OCI-LY1 (cell line): Measurements from ENCODE around the gene SLC19A2.

ENCODE experiments used
- H2AFZ ChIP-seq: fragments of 200-600 bp; sonication (generic), shearing (Covaris generic); 2 replicates; pipeline ENCODE4 v1.6.0; 2014; ENCODE audit warnings: antibody characterized with exemption, mild to moderate bottlenecking, low read length
- H3F3A ChIP-seq: fragments of 200-600 bp; sonication (generic), shearing (Covaris generic); 2 replicates; pipeline ENCODE4 v1.6.0; 2014; ENCODE audit warnings: mild to moderate bottlenecking, antibody characterized with exemption, low read length, moderate library complexity; ENCODE audit not compliant: insufficient read depth
- H3K27ac ChIP-seq: fragments of 200-600 bp; sonication (generic); 2 replicates; pipeline ENCODE4 v1.5.1; 2014; ENCODE audit warnings: low read length, mixed run types, mild to moderate bottlenecking, low read depth; ENCODE audit not compliant: poor library complexity, severe bottlenecking
- H3K27me3 ChIP-seq: fragments of 200-600 bp; sonication (generic); 2 replicates; pipeline ENCODE4 v1.6.0; 2014; ENCODE audit warnings: antibody characterized with exemption, mild to moderate bottlenecking, low read length, moderate library complexity; ENCODE audit not compliant: insufficient read depth
- H3K36me3 ChIP-seq: fragments of 200-600 bp; sonication (generic); 2 replicates; pipeline ENCODE4 v1.6.1; 2014; ENCODE audit warnings: mild to moderate bottlenecking, antibody characterized with exemption, low read length, moderate library complexity, mixed read lengths; ENCODE audit not compliant: insufficient read depth
- H3K4me1 ChIP-seq: fragments of 200-600 bp; sonication (generic); 2 replicates; pipeline ENCODE4 v1.5.1; 2014; ENCODE audit warnings: mild to moderate bottlenecking, low read length, moderate library complexity; ENCODE audit not compliant: insufficient read depth, severe bottlenecking
- H3K4me2 ChIP-seq: fragments of 200-600 bp; sonication (generic), shearing (Covaris generic); 2 replicates; pipeline ENCODE4 v1.6.1; 2014; ENCODE audit warnings: low read length
- H3K4me3 ChIP-seq: fragments of 200-600 bp; sonication (generic); 2 replicates; pipeline ENCODE4 v1.5.1; 2014; ENCODE audit warnings: low read length, low read depth, mild to moderate bottlenecking, mixed read lengths; ENCODE audit not compliant: poor library complexity, severe bottlenecking
- H3K79me2 ChIP-seq: fragments of 200-600 bp; shearing (Covaris generic); 2 replicates; pipeline ENCODE4 v1.6.1; 2016; ENCODE audit warnings: mixed run types, low read length, mixed read lengths; ENCODE audit not compliant: insufficient read depth
- H3K9ac ChIP-seq: fragments of 200-600 bp; sonication (generic), shearing (Covaris generic); 2 replicates; pipeline ENCODE4 v1.6.1; 2014; ENCODE audit warnings: mild to moderate bottlenecking, low read length, mixed read lengths
- H3K9me2 ChIP-seq: fragments of 200-600 bp; sonication (generic), shearing (Covaris generic); 2 replicates; pipeline ENCODE4 v1.6.1; 2014; ENCODE audit warnings: low read depth, mild to moderate bottlenecking, low read length, mixed read lengths
- H3K9me3 ChIP-seq: fragments of 200-600 bp; shearing (Covaris generic); 2 replicates; pipeline ENCODE4 v1.6.1; 2014; ENCODE audit warnings: low read length, mixed read lengths
- H4K20me1 ChIP-seq: fragments of 200-600 bp; sonication (generic), shearing (Covaris generic); 2 replicates; pipeline ENCODE4 v1.6.0; 2016; ENCODE audit warnings: mild to moderate bottlenecking, low read length; ENCODE audit not compliant: insufficient read depth
- CTCF ChIP-seq: fragments of 200-600 bp; sonication (generic), shearing (Covaris generic); IDR thresholded peaks from 2 replicates; pipeline ENCODE4 v1.5.1; 2017; ENCODE audit warnings: mild to moderate bottlenecking, antibody characterized with exemption, low read length, moderate library complexity, mixed read lengths
- EZH2 ChIP-seq: fragments of 200-600 bp; sonication (generic), shearing (Covaris generic); IDR thresholded peaks from 2 replicates; pipeline ENCODE4 v1.8.0; 2017; ENCODE audit warnings: borderline replicate concordance, mixed run types, mild to moderate bottlenecking, antibody characterized with exemption, low read length, moderate library complexity, mixed read lengths

SLC19A2 gene

GRCh38 chr1:169491845-169492281 lies 6.1 kb upstream of the SLC19A2 start:
- Histone ChIP-seq H3K36me3 (no peaks in the 10 kb centered on the region), H3K27me3 (no peaks in the 10 kb centered on the region), H3K9me3 (no peaks in the 10 kb centered on the region), H4K20me1 (no peaks in the 10 kb centered on the region), H3K27ac (no peak overlapping the region), H2AFZ (no peak overlapping the region), H3K9me2 (no peaks in the 10 kb centered on the region), H3F3A (no peaks in the 10 kb centered on the region), H3K9ac (no peak overlapping the region), H3K4me2 (no peak overlapping the region), H3K79me2 (no peaks in the 10 kb centered on the region), H3K4me1 (peaks cover 5% of the 10 kb centered on the region), H3K4me3 (no peak overlapping the region)
- TF ChIP-seq EZH2 (no peak), CTCF (no peak)

GRCh38 chr1:169488157-169488556 lies 2.4 kb upstream of the SLC19A2 start:
- TF ChIP-seq EZH2: no peak
- no peak for TF ChIP-seq CTCF
- no peaks in the 10 kb centered on the region for H4K20me1 ChIP-seq
- no peak overlapping the region for H3K9ac ChIP-seq
- H3K36me3 ChIP-seq: no peaks in the 10 kb centered on the region
- no peak overlapping the region for H3K4me3 ChIP-seq
- no peak overlapping the region for H3K4me2 ChIP-seq
- H3K27ac ChIP-seq: no peak overlapping the region
- no peaks in the 10 kb centered on the region for H3K79me2 ChIP-seq
- H3K27me3 ChIP-seq: no peaks in the 10 kb centered on the region
- H3F3A ChIP-seq: no peaks in the 10 kb centered on the region
- H2AFZ ChIP-seq: no peak overlapping the region
- H3K9me2 ChIP-seq: no peaks in the 10 kb centered on the region
- H3K9me3 ChIP-seq: no peaks in the 10 kb centered on the region
- peaks cover 33% of the 10 kb centered on the region for H3K4me1 ChIP-seq

- TF ChIP-seq EZH2: no peak
- no peak for TF ChIP-seq CTCF
- no peaks in the 10 kb centered on the region for H3K27me3 ChIP-seq
- H3K4me2 ChIP-seq: no peak overlapping the region
- peaks cover 37% of the 10 kb centered on the region for H3K4me1 ChIP-seq
- H3K79me2 ChIP-seq: no peaks in the 10 kb centered on the region
- no peaks in the 10 kb centered on the region for H3K9me2 ChIP-seq
- no peak overlapping the region for H3K9ac ChIP-seq
- no peaks in the 10 kb centered on the region for H3F3A ChIP-seq
- H3K36me3 ChIP-seq: no peaks in the 10 kb centered on the region
- no peak overlapping the region for H3K4me3 ChIP-seq
- H3K9me3 ChIP-seq: no peaks in the 10 kb centered on the region
- no peak overlapping the region for H3K27ac ChIP-seq
- H2AFZ ChIP-seq: no peak overlapping the region
- H4K20me1 ChIP-seq: no peaks in the 10 kb centered on the region
These were observed 1.8 kb upstream of the SLC19A2 start for GRCh38 chr1:169487561-169487960.
